ENCODE results near the gene SLC9C2.
"Not testable (repeated sequence)": the region's sequence is repeated elsewhere in the genome, so short reads cannot be mapped to it uniquely, and the experiment has no call there.

Gene SLC9C2

GRCh38 chr1:173581383-173582079 is 21.3 kb downstream of the SLC9C2 start:
- no peak for DNase-seq

- DNase-seq: no peak
Measured at GRCh38 chr1:173580658-173581057, 22.2 kb downstream of the SLC9C2 start.

GRCh38 chr1:173580071-173580470 is 22.8 kb downstream of the SLC9C2 start:
- DNase-seq: no peak

- DNase-seq: no peak
Measured at GRCh38 chr1:173573596-173573995, 29.3 kb downstream of the SLC9C2 start.

- no peak for DNase-seq
Measured at GRCh38 chr1:173572201-173572873, 30.5 kb downstream of the SLC9C2 start.

- no peak for DNase-seq
Measured at GRCh38 chr1:173570370-173571007, 32.4 kb downstream of the SLC9C2 start.

GRCh38 chr1:173568483-173568882 is 34.4 kb downstream of the SLC9C2 start:
- no peak for DNase-seq

GRCh38 chr1:173563846-173564245 is 39.0 kb downstream of the SLC9C2 start:
- not testable (repeated sequence) for DNase-seq

GRCh38 chr1:173562813-173563212 is 40.1 kb downstream of the SLC9C2 start:
- DNase-seq: no peak

GRCh38 chr1:173561263-173561662 is 41.6 kb downstream of the SLC9C2 start:
- no peak for DNase-seq

GRCh38 chr1:173560285-173560880 is 42.5 kb downstream of the SLC9C2 start:
- DNase-seq: no peak

GRCh38 chr1:173555651-173556305 is 47.1 kb downstream of the SLC9C2 start:
- no peak for DNase-seq

GRCh38 chr1:173554541-173555250 is 48.2 kb downstream of the SLC9C2 start:
- DNase-seq: no peak

- DNase-seq: no peak
Measured at GRCh38 chr1:173554089-173554488, 48.8 kb downstream of the SLC9C2 start.

- no peak for DNase-seq
Measured at GRCh38 chr1:173553312-173553711, 49.6 kb downstream of the SLC9C2 start.

GRCh38 chr1:173551699-173552098 is 51.2 kb downstream of the SLC9C2 start:
- DNase-seq: no peak

GRCh38 chr1:173549813-173550212 is 53.1 kb downstream of the SLC9C2 start:
- no peak for DNase-seq

GRCh38 chr1:173545688-173546087 is 57.2 kb downstream of the SLC9C2 start:
- DNase-seq: no peak

- no peak for DNase-seq
Measured at GRCh38 chr1:173536223-173536622, 66.6 kb downstream of the SLC9C2 start.

GRCh38 chr1:173532237-173532636 is 70.6 kb downstream of the SLC9C2 start:
- no peak for DNase-seq

GRCh38 chr1:173530795-173531693 is 71.8 kb downstream of the SLC9C2 start:
- no peak for DNase-seq
